ENCODE results near the gene UBE2G2.
A peak's percentile ranks its signal among the peaks of the same experiment; 100 is the strongest.

The UBE2G2 gene

GRCh38 chr21:44802396-44803153 is 955 bp upstream of the UBE2G2 start:
- Histone ChIP-seq H2BK12ac (ENCODE audit: low read length) (no peak overlapping the region), H3K27me3 (ENCODE audit: control insufficient read depth in 3 of 3, insufficient read depth in 3 of 3, low read depth in 1 of 3, low read length in 3 of 3) (no peaks in the 10 kb centered on the region), H4K91ac (ENCODE audit: low read depth, low read length, poor library complexity) (no peak overlapping the region), H2AK5ac (ENCODE audit: low read depth, low read length) (peak overlapping the region; percentile 21), H3K18ac (ENCODE audit: low read length) (peak overlapping the region; percentile 40), H3K27ac (replicated peaks; ENCODE audit: low read length) (no peak overlapping the region), H3K9me3 (replicated peaks in 1 of 2; ENCODE audit: control insufficient read depth in 2 of 2, insufficient read depth in 1 of 2, low read depth in 1 of 2, low read length in 2 of 2) (peaks cover 0 to 3% of the 10 kb centered on the region in 2 donors), H3K14ac (ENCODE audit: low read length) (no peak overlapping the region), H3K23ac (ENCODE audit: low read depth, low read length, poor library complexity) (no peak overlapping the region), H3K79me1 (ENCODE audit: low read depth, low read length) (peaks cover 8% of the 10 kb centered on the region), H3K36me3 (replicated peaks in 1 of 2; ENCODE audit: control insufficient read depth in 2 of 2, insufficient read depth in 2 of 2, low read length in 2 of 2) (peaks cover 22 to 74% of the 10 kb centered on the region in 2 donors), H2AFZ (ENCODE audit: low read length) (peak overlapping the region; percentile 98), H2BK5ac (ENCODE audit: low read length) (peak overlapping the region; percentile 8), H2BK120ac (ENCODE audit: low read depth, low read length) (no peak overlapping the region), H4K8ac (ENCODE audit: low read depth, low read length) (no peak overlapping the region), H3K4ac (ENCODE audit: low read length) (no peak overlapping the region), H3K4me3 (ENCODE audit: low read length in 2 of 2) (peak overlapping the region; percentile 85 to 99), H2BK15ac (ENCODE audit: low read length) (no peak overlapping the region), H3K9ac (ENCODE audit: low read depth, low read length, poor library complexity) (peak overlapping the region; percentile 86), H3K4me1 (ENCODE audit: control insufficient read depth in 2 of 2, insufficient read depth in 1 of 2, low read depth in 1 of 2, low read length in 2 of 2) (peaks cover 1 to 13% of the 10 kb centered on the region in 2 donors), H3K4me2 (ENCODE audit: insufficient read depth, low read length, poor library complexity, severe bottlenecking) (peak overlapping the region; percentile 92)
- no peak for DNase-seq (ENCODE audit: low spot score)
- WGBS, 2 donors (ENCODE audit: extremely low coverage in 2 of 2, insufficient read length in 2 of 2, insufficient replicate concordance in 1 of 2): no CpG with 5 or more reads among the region's 32 CpGs

GRCh38 chr21:44800971-44801467 is 601 bp downstream of the UBE2G2 start:
- Histone ChIP-seq H3K79me1 (ENCODE audit: low read depth, low read length) (peaks cover 4% of the 10 kb centered on the region), H3K23ac (ENCODE audit: low read depth, low read length, poor library complexity) (peak overlapping the region; percentile 94), H3K18ac (ENCODE audit: low read length) (no peak overlapping the region), H2BK12ac (ENCODE audit: low read length) (no peak overlapping the region), H3K9me3 (replicated peaks in 1 of 2; ENCODE audit: control insufficient read depth in 2 of 2, insufficient read depth in 1 of 2, low read depth in 1 of 2, low read length in 2 of 2) (no peaks in the 10 kb centered on the region), H2BK5ac (ENCODE audit: low read length) (no peak overlapping the region), H2BK120ac (ENCODE audit: low read depth, low read length) (no peak overlapping the region), H3K36me3 (replicated peaks in 1 of 2; ENCODE audit: control insufficient read depth in 2 of 2, insufficient read depth in 2 of 2, low read length in 2 of 2) (peaks cover 16 to 72% of the 10 kb centered on the region in 2 donors), H3K4me3 (ENCODE audit: low read length in 2 of 2) (peak overlapping the region; percentile 85 to 99), H3K4me1 (ENCODE audit: control insufficient read depth in 2 of 2, insufficient read depth in 1 of 2, low read depth in 1 of 2, low read length in 2 of 2) (peaks cover 1 to 13% of the 10 kb centered on the region in 2 donors), H3K14ac (ENCODE audit: low read length) (no peak overlapping the region), H2AK5ac (ENCODE audit: low read depth, low read length) (no peak overlapping the region), H2BK15ac (ENCODE audit: low read length) (no peak overlapping the region), H3K4me2 (ENCODE audit: insufficient read depth, low read length, poor library complexity, severe bottlenecking) (peak overlapping the region; percentile 92), H4K91ac (ENCODE audit: low read depth, low read length, poor library complexity) (no peak overlapping the region), H3K27ac (replicated peaks; ENCODE audit: low read length) (no peak overlapping the region), H3K27me3 (ENCODE audit: control insufficient read depth in 3 of 3, insufficient read depth in 3 of 3, low read depth in 1 of 3, low read length in 3 of 3) (no peaks in the 10 kb centered on the region), H2AFZ (ENCODE audit: low read length) (peak overlapping the region; percentile 98), H3K4ac (ENCODE audit: low read length) (no peak overlapping the region), H3K9ac (ENCODE audit: low read depth, low read length, poor library complexity) (peak overlapping the region; percentile 83), H4K8ac (ENCODE audit: low read depth, low read length) (no peak overlapping the region)
- no CpG with 5 or more reads among the region's 17 CpGs for WGBS, 2 donors (ENCODE audit: extremely low coverage in 2 of 2, insufficient read length in 2 of 2, insufficient replicate concordance in 1 of 2)
- DNase-seq (ENCODE audit: low spot score): no peak

- Histone ChIP-seq H2BK5ac (ENCODE audit: low read length) (no peak overlapping the region), H4K8ac (ENCODE audit: low read depth, low read length) (no peak overlapping the region), H3K9me3 (replicated peaks in 1 of 2; ENCODE audit: control insufficient read depth in 2 of 2, insufficient read depth in 1 of 2, low read depth in 1 of 2, low read length in 2 of 2) (no peaks in the 10 kb centered on the region), H3K27ac (replicated peaks; ENCODE audit: low read length) (no peak overlapping the region), H3K23ac (ENCODE audit: low read depth, low read length, poor library complexity) (no peak overlapping the region), H3K27me3 (ENCODE audit: control insufficient read depth in 3 of 3, insufficient read depth in 3 of 3, low read depth in 1 of 3, low read length in 3 of 3) (no peaks in the 10 kb centered on the region), H2AK5ac (ENCODE audit: low read depth, low read length) (no peak overlapping the region), H3K4me2 (ENCODE audit: insufficient read depth, low read length, poor library complexity, severe bottlenecking) (no peak overlapping the region), H3K79me1 (ENCODE audit: low read depth, low read length) (peaks cover 2% of the 10 kb centered on the region), H3K4me3 (ENCODE audit: low read length in 2 of 2) (peak overlapping the region in 1 of 2 donors; percentile 85), H3K9ac (ENCODE audit: low read depth, low read length, poor library complexity) (no peak overlapping the region), H3K18ac (ENCODE audit: low read length) (no peak overlapping the region), H3K14ac (ENCODE audit: low read length) (no peak overlapping the region), H3K4ac (ENCODE audit: low read length) (no peak overlapping the region), H4K91ac (ENCODE audit: low read depth, low read length, poor library complexity) (no peak overlapping the region), H2BK120ac (ENCODE audit: low read depth, low read length) (no peak overlapping the region), H2BK15ac (ENCODE audit: low read length) (no peak overlapping the region), H3K4me1 (ENCODE audit: control insufficient read depth in 2 of 2, insufficient read depth in 1 of 2, low read depth in 1 of 2, low read length in 2 of 2) (peaks cover 1 to 13% of the 10 kb centered on the region in 2 donors), H3K36me3 (replicated peaks in 1 of 2; ENCODE audit: control insufficient read depth in 2 of 2, insufficient read depth in 2 of 2, low read length in 2 of 2) (peaks cover 11 to 70% of the 10 kb centered on the region in 2 donors), H2AFZ (ENCODE audit: low read length) (no peak overlapping the region), H2BK12ac (ENCODE audit: low read length) (no peak overlapping the region)
- no peak for DNase-seq (ENCODE audit: low spot score)
- WGBS, 2 donors (ENCODE audit: extremely low coverage in 2 of 2, insufficient read length in 2 of 2, insufficient replicate concordance in 1 of 2): no CpG with 5 or more reads among the region's 12 CpGs
Observed at GRCh38 chr21:44800103-44800502, 1.5 kb downstream of the UBE2G2 start.

- no CpG with 5 or more reads among the region's 1 CpG for WGBS, 2 donors (ENCODE audit: extremely low coverage in 2 of 2, insufficient read length in 2 of 2, insufficient replicate concordance in 1 of 2)
- H3K23ac ChIP-seq (ENCODE audit: low read depth, low read length, poor library complexity): no peak overlapping the region
- H3K9ac ChIP-seq (ENCODE audit: low read depth, low read length, poor library complexity): no peak overlapping the region
- peaks cover 8 to 65% of the 10 kb centered on the region in 2 donors for H3K36me3 ChIP-seq (replicated peaks in 1 of 2; ENCODE audit: control insufficient read depth in 2 of 2, insufficient read depth in 2 of 2, low read length in 2 of 2)
- H3K14ac ChIP-seq (ENCODE audit: low read length): no peak overlapping the region
- no peak overlapping the region for H2AFZ ChIP-seq (ENCODE audit: low read length)
- H2BK120ac ChIP-seq (ENCODE audit: low read depth, low read length): no peak overlapping the region
- no peak overlapping the region for H2BK15ac ChIP-seq (ENCODE audit: low read length)
- H4K8ac ChIP-seq (ENCODE audit: low read depth, low read length): no peak overlapping the region
- H3K27me3 ChIP-seq (ENCODE audit: control insufficient read depth in 3 of 3, insufficient read depth in 3 of 3, low read depth in 1 of 3, low read length in 3 of 3): no peaks in the 10 kb centered on the region
- no peak overlapping the region for H2BK5ac ChIP-seq (ENCODE audit: low read length)
- peaks cover 2% of the 10 kb centered on the region for H3K79me1 ChIP-seq (ENCODE audit: low read depth, low read length)
- no peak for DNase-seq (ENCODE audit: low spot score)
- H4K91ac ChIP-seq (ENCODE audit: low read depth, low read length, poor library complexity): no peak overlapping the region
- no peak overlapping the region for H3K18ac ChIP-seq (ENCODE audit: low read length)
- no peak overlapping the region for H2BK12ac ChIP-seq (ENCODE audit: low read length)
- no peak overlapping the region for H3K4me2 ChIP-seq (ENCODE audit: insufficient read depth, low read length, poor library complexity, severe bottlenecking)
- H2AK5ac ChIP-seq (ENCODE audit: low read depth, low read length): no peak overlapping the region
- no peak overlapping the region for H3K4ac ChIP-seq (ENCODE audit: low read length)
- H3K9me3 ChIP-seq (replicated peaks in 1 of 2; ENCODE audit: control insufficient read depth in 2 of 2, insufficient read depth in 1 of 2, low read depth in 1 of 2, low read length in 2 of 2): no peaks in the 10 kb centered on the region
- peaks cover 1 to 13% of the 10 kb centered on the region in 2 donors for H3K4me1 ChIP-seq (ENCODE audit: control insufficient read depth in 2 of 2, insufficient read depth in 1 of 2, low read depth in 1 of 2, low read length in 2 of 2)
- no peak overlapping the region for H3K27ac ChIP-seq (replicated peaks; ENCODE audit: low read length)
- H3K4me3 ChIP-seq (ENCODE audit: low read length in 2 of 2): no peak overlapping the region
Observed at GRCh38 chr21:44799646-44800045, 2.0 kb downstream of the UBE2G2 start.
